ENCODE results near the gene ZNF750.

DNA sequence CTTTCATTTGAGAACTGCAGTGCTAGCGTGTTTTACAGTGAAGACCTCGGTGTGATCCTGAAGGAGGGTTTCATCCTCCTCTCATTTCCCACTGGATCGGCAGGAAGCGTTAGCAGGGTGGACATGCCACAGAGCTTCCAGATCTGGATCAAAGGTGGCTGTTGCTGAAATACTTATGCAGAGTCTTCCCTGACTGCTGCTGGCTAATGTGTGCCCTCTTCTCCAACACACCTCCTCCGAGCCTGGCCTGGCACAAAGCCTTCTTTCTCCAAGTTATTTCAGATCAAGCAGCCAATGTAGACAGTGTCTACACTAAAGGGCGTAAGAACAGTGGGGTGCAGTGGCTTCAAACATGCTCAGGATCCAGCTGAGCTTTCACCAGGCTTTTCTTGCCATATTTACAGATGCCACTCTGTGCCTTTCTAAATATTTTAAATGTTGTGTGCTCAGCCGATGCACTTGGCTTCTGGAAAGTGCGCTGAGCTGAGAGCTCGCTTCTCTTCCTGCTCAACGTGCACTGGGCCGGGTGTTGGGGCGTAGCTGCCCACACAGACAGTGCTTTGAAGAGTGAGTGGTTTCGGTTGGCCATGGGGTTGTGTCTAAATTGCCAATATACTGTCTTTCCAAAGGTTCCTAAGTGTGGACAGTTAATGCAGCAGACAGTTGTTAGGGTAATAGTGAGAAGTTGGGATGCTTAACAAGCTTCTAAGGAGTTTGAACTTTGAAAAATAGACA is 2.1 kb downstream of the ZNF750 start:
- TF ChIP-seq, protein P1, sequence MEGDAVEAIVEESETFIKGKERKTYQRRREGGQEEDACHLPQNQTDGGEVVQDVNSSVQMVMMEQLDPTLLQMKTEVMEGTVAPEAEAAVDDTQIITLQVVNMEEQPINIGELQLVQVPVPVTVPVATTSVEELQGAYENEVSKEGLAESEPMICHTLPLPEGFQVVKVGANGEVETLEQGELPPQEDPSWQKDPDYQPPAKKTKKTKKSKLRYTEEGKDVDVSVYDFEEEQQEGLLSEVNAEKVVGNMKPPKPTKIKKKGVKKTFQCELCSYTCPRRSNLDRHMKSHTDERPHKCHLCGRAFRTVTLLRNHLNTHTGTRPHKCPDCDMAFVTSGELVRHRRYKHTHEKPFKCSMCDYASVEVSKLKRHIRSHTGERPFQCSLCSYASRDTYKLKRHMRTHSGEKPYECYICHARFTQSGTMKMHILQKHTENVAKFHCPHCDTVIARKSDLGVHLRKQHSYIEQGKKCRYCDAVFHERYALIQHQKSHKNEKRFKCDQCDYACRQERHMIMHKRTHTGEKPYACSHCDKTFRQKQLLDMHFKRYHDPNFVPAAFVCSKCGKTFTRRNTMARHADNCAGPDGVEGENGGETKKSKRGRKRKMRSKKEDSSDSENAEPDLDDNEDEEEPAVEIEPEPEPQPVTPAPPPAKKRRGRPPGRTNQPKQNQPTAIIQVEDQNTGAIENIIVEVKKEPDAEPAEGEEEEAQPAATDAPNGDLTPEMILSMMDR (conservative IDR thresholded peaks at IDR 0.05; ENCODE audit: low read depth, low read length), result no peak
- no peak for TF ChIP-seq EZH2 (IDR thresholded peaks at IDR 0.05; ENCODE audit: borderline replicate concordance, low read depth, low read length, poor library complexity, severe bottlenecking)
